PFSK-1 (cell line): ENCODE data around the gene TPSB2.

Experiments used
- POLR2AphosphoS5 ChIP-seq: IDR thresholded peaks from 2 replicates; pipeline ENCODE4 v1.6.1; 2012; ENCODE audit warnings: low read depth, mild to moderate bottlenecking, control low read depth, low read length, moderate library complexity
- SIN3A ChIP-seq: IDR thresholded peaks from 2 replicates; pipeline ENCODE4 v1.6.1; 2012; ENCODE audit warnings: mild to moderate bottlenecking, low read length, moderate library complexity, borderline replicate concordance; ENCODE audit not compliant: insufficient read depth
- TAF1 ChIP-seq: IDR thresholded peaks from 2 replicates; pipeline ENCODE4 v1.6.1; 2012; ENCODE audit warnings: low read length, control low read depth, borderline replicate concordance; ENCODE audit not compliant: insufficient read depth
- TF ChIP-seq, protein P1 (sequence below), 2 experiments: IDR thresholded peaks; 2 replicates each; pipeline versions ENCODE4 v1.6.1 to v1.8.0; 2011 to 2012; ENCODE audit warnings: low read depth in 2 of 2, low read length in 2 of 2, control low read depth in 1 of 2, inconsistent platforms in 1 of 2, mild to moderate bottlenecking in 1 of 2, moderate library complexity in 1 of 2; ENCODE audit not compliant: insufficient read depth in 1 of 2

DNA sequence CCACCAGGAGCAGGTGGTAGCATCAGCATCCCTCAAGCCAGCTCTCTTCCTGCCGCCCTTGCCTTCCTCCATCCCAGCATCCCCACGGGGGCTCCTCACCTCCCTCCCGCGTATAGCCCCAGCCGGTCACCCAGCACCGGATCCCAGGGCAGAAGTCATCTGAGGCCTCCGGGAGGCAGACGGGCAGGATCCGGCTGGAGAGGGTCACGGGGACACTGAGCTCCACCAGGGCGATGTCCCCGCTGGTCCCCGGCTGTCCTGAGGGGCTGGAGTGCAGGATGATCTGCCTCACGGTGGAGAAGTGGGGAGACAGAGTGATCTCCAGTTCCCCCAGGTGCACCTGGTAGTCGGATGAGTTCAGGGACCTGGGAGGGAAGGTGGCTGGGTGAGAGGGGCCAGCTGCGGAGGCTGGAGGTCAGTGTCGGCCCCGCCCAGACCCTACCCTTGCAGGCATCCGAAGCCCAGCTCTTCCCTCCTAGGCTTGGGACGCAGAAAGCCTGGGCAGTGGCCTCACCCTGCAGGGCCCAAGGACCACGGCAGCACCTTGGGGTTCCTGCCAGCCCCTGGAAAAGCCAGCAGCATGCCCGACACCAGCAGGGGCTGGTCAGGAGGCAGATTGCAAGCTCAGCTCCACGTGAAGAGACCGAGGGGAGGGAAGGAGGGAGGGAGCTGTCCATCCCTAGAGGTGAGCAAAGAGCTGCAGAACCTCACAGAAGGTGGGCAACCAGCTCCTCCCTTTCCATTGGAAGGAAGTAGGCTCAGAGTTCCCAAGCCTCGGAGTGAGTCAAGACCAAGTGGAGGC, 7.2 kb downstream of the TPSB2 start:
- no peak for TF ChIP-seq SIN3A
- TF ChIP-seq POLR2AphosphoS5 = no peak
- TF ChIP-seq, protein P1, sequence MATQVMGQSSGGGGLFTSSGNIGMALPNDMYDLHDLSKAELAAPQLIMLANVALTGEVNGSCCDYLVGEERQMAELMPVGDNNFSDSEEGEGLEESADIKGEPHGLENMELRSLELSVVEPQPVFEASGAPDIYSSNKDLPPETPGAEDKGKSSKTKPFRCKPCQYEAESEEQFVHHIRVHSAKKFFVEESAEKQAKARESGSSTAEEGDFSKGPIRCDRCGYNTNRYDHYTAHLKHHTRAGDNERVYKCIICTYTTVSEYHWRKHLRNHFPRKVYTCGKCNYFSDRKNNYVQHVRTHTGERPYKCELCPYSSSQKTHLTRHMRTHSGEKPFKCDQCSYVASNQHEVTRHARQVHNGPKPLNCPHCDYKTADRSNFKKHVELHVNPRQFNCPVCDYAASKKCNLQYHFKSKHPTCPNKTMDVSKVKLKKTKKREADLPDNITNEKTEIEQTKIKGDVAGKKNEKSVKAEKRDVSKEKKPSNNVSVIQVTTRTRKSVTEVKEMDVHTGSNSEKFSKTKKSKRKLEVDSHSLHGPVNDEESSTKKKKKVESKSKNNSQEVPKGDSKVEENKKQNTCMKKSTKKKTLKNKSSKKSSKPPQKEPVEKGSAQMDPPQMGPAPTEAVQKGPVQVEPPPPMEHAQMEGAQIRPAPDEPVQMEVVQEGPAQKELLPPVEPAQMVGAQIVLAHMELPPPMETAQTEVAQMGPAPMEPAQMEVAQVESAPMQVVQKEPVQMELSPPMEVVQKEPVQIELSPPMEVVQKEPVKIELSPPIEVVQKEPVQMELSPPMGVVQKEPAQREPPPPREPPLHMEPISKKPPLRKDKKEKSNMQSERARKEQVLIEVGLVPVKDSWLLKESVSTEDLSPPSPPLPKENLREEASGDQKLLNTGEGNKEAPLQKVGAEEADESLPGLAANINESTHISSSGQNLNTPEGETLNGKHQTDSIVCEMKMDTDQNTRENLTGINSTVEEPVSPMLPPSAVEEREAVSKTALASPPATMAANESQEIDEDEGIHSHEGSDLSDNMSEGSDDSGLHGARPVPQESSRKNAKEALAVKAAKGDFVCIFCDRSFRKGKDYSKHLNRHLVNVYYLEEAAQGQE (IDR thresholded peaks at IDR 0.05; ENCODE audit: insufficient read depth in 1 of 2, low read depth in 2 of 2, low read length in 2 of 2) = no peak; a peak in 1 of 4 replicates
- TF ChIP-seq TAF1 = no peak
